Dedifferentiated amniotic fluid mesenchymal stem cell (primary cell): Measurements from ENCODE around the gene BMS1.
"Not testable (repeated sequence)": the region's sequence is repeated elsewhere in the genome, so short reads cannot be mapped to it uniquely, and the experiment has no call there.

Source experiments
- DNase-seq: peaks from one replicate; pipeline ENCODE4 v3.0.0-alpha.2; 2016; ENCODE audit errors: extremely low spot score

The BMS1 gene

GRCh38 chr10:42782446-42783180 is at the start of gene BMS1:
BMS1 (plus strand) TSS chr10:42782795; CDS start chr10:42784395, 1,600 bp downstream.
- peak; percentile 90 for DNase-seq

GRCh38 chr10:42734536-42734935 is 48.1 kb upstream of the BMS1 start:
- no peak for DNase-seq

GRCh38 chr10:42738679-42739078 is 43.9 kb upstream of the BMS1 start:
- no peak for DNase-seq

- DNase-seq = not testable (repeated sequence)
Observed at GRCh38 chr10:42741536-42741935, 41.1 kb upstream of the BMS1 start.

- DNase-seq = no peak
Observed at GRCh38 chr10:42743697-42744096, 38.9 kb upstream of the BMS1 start.

- DNase-seq = no peak
Observed at GRCh38 chr10:42744134-42744701, 38.4 kb upstream of the BMS1 start.

- no peak for DNase-seq
Observed at GRCh38 chr10:42753126-42753506, 29.5 kb upstream of the BMS1 start.

- no peak for DNase-seq
Observed at GRCh38 chr10:42753507-42754154, 29.0 kb upstream of the BMS1 start.

- no peak for DNase-seq
Observed at GRCh38 chr10:42754155-42755027, 28.2 kb upstream of the BMS1 start.

- DNase-seq = no peak
Observed at GRCh38 chr10:42755028-42755451, 27.6 kb upstream of the BMS1 start.

GRCh38 chr10:42755556-42756093 is 27.0 kb upstream of the BMS1 start:
- DNase-seq = no peak

GRCh38 chr10:42767906-42768305 is 14.7 kb upstream of the BMS1 start:
- no peak for DNase-seq

- DNase-seq = no peak
Observed at GRCh38 chr10:42768581-42769152, 13.9 kb upstream of the BMS1 start.

- DNase-seq = no peak
Observed at GRCh38 chr10:42769173-42769572, 13.4 kb upstream of the BMS1 start.

GRCh38 chr10:42769673-42770072 is 12.9 kb upstream of the BMS1 start:
- DNase-seq = no peak

- no peak for DNase-seq
Observed at GRCh38 chr10:42776681-42777080, 5.9 kb upstream of the BMS1 start.

- no peak for DNase-seq
Observed at GRCh38 chr10:42780456-42780855, 2.1 kb upstream of the BMS1 start.

GRCh38 chr10:42781893-42782445 is 626 bp upstream of the BMS1 start:
- DNase-seq = no peak

- DNase-seq = peak; percentile 18
Observed at GRCh38 chr10:42783181-42783549, 570 bp downstream of the BMS1 start.

- no peak for DNase-seq
Observed at GRCh38 chr10:42785759-42786158, 3.2 kb downstream of the BMS1 start.

GRCh38 chr10:42790835-42791234 is 8.2 kb downstream of the BMS1 start:
- DNase-seq = no peak
